Coronary artery (tissue), 2 donors: ENCODE measurements around the gene RNASEH1.

Experiments used
- DNase-seq: peaks from one replicate; pipeline ENCODE4 v3.0.0-alpha.2; 2017; ENCODE audit warnings: low spot score
- H3K27ac ChIP-seq, 2 donors: fragments of 200-600 bp; sonication (generic); one replicate each; pipeline ENCODE4 v1.5.1; 2016 to 2019
- H3K4me3 ChIP-seq: fragments of 200-600 bp; sonication (generic); 2 replicates; pipeline ENCODE4 v1.5.1; 2016; ENCODE audit warnings: mild to moderate bottlenecking, moderate library complexity
- TF ChIP-seq, protein P1 (sequence below): fragments of 200-600 bp; sonication (generic); IDR thresholded peaks from one replicate; pipeline ENCODE4 v1.5.1; 2019; ENCODE audit warnings: antibody characterized with exemption

Gene RNASEH1

DNA sequence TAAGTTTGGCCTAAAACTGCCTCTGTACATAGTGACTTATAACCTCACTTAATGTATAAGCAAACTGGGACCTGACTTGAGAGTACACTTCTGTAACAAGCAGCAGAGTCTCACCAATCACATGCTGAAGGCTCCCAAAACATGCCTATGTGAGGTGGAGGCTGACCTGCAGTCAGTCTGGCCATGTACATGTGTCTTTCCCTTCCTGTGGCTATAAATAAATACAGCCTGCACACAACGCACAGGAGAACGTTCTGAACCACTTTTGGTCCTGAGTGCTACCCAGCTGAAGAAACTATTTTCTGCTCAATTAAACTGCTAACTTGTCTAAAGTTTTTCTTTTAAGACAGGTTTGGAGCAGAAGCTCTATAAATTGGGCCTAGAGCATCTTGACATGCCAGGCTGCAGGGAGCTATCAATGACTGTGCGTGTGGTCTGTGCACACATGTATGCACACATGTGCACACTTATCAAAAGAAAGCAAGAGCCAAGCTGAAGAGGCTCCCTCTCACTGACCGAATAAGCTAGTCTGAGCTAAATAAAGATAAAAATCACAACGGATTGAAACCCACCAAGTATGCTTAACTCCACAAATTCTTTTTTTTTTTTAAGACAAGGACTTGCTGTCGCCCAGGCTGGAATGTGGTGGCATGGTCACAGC lies 15.0 kb downstream of the RNASEH1 start:
- no peak overlapping the region for H3K27ac ChIP-seq
- TF ChIP-seq, protein P1, sequence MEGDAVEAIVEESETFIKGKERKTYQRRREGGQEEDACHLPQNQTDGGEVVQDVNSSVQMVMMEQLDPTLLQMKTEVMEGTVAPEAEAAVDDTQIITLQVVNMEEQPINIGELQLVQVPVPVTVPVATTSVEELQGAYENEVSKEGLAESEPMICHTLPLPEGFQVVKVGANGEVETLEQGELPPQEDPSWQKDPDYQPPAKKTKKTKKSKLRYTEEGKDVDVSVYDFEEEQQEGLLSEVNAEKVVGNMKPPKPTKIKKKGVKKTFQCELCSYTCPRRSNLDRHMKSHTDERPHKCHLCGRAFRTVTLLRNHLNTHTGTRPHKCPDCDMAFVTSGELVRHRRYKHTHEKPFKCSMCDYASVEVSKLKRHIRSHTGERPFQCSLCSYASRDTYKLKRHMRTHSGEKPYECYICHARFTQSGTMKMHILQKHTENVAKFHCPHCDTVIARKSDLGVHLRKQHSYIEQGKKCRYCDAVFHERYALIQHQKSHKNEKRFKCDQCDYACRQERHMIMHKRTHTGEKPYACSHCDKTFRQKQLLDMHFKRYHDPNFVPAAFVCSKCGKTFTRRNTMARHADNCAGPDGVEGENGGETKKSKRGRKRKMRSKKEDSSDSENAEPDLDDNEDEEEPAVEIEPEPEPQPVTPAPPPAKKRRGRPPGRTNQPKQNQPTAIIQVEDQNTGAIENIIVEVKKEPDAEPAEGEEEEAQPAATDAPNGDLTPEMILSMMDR = no peak
- no peak for DNase-seq
- H3K4me3 ChIP-seq = no peak overlapping the region

DNA sequence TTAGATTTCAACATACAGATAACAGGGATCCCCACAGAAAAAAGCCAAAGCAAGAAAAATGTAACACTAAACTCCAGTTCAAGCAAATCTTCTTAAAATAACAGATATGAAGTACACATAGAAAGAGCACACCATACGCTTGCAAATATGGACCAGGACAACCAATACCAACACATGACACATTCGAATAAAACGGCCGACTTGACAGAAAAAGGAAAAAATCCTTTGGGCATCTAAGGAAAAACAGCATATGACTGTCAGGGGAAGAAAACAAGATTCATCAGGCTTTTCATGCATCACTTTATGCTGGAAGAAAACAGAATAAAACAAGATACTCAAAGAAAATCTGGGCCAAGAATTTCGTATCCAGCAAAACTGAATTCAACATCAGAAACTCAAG lies 16.0 kb downstream of the RNASEH1 start:
- no peak overlapping the region for H3K4me3 ChIP-seq
- no peak overlapping the region for H3K27ac ChIP-seq
- TF ChIP-seq, protein P1 = no peak
- no peak for DNase-seq

- no peak overlapping the region for H3K4me3 ChIP-seq
- DNase-seq = peak; percentile 50
- H3K27ac ChIP-seq = no peak overlapping the region
- TF ChIP-seq, protein P1 = no peak
Observed at GRCh38 chr2:3539836-3540235, 18.3 kb downstream of the RNASEH1 start.

GRCh38 chr2:3536682-3537632 lies 21.2 kb downstream of the RNASEH1 start:
- DNase-seq = peak; percentile 86
- TF ChIP-seq, protein P1 = peak; percentile 26
- H3K27ac ChIP-seq = peak overlapping the region; percentile 91 to 98
- H3K4me3 ChIP-seq = peak overlapping the region; percentile 70

DNA sequence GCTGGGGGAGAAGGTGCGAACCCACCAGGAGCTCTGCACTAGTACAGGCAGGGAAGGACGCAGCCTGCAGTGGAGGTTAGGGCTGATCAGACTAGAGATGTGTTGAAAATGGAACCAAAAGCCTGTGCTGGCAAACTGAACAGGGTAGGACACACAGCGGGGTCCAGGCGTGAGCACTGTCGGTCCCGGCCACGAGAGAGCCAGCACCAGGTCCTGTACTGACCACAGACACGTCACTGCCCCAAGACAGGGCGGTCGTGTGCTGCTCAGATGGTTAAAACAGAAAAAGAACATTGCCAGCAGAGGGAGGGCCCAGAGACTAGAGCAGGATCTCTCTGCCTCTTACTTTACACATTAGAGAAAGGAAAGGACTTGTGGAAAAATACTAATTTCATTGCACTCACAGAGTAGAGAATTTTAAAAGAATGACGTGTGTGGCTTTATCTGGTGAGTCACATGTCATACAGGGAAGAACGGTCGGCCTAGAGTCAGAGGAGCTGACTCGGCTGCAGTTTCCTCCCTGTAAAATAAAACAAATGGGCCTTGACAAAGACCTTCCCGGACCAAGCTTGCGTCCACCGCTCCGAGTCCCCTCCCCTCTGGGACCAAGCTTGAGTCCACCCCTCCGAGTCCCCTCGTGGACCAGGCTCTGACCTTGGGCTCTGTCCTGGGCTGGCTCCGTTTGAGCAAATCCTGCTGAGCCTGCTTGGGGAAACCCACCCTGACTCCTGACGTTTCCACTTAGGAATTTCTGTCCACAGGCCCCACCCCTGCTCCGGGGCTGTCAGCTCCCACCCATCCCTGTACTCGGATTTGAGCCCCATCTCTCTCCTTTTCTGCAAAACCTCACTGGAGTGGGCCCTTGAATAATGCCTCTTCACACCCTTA lies 22.1 kb downstream of the RNASEH1 start:
- H3K27ac ChIP-seq = peak overlapping the region; percentile 91 to 98
- TF ChIP-seq, protein P1 = no peak
- H3K4me3 ChIP-seq = peak overlapping the region; percentile 70
- peak; percentile 86 for DNase-seq

- Histone ChIP-seq H3K27ac (peak overlapping the region; percentile 91 to 98), H3K4me3 (peak overlapping the region; percentile 70)
- TF ChIP-seq, protein P1 = no peak
- DNase-seq = no peak
Observed at GRCh38 chr2:3535467-3535793, 22.7 kb downstream of the RNASEH1 start.
